ENCODE data around the gene CACNA1H. TPM values are rescaled to one million over a fixed set of nuclear protein-coding genes. Genes with fewer than 3 reads are reported as not detected.

Gene CACNA1H
- total and polyA plus RNA-seq, 2 experiments from 2014 or later = 0.11 TPM; not detected in 1

- H3K27ac ChIP-seq = no peak overlapping the region
- DNase-seq = no peak
- H3F3A ChIP-seq (ENCODE audit: insufficient read depth) = no peaks in the 10 kb centered on the region
- WGBS, 2 experiments (ENCODE audit: low coverage in 1 of 2, low lambda C conversion rate in 2 of 2, missing lambda C conversion rate in 2 of 2) = 58 to 74% methylated on average over 4 to 16 of the region's 19 CpGs
- H2AFZ ChIP-seq = no peak overlapping the region
- no peak overlapping the region for H3K4me2 ChIP-seq (ENCODE audit: unreplicated experiment)
- no peaks in the 10 kb centered on the region for H3K9me3 ChIP-seq (ENCODE audit: low read depth)
- no peaks in the 10 kb centered on the region for H3K4me1 ChIP-seq (ENCODE audit: insufficient read depth)
- H3K9me2 ChIP-seq (ENCODE audit: insufficient read depth) = no peaks in the 10 kb centered on the region
- H3K36me3 ChIP-seq (ENCODE audit: low read depth) = no peaks in the 10 kb centered on the region
- H4K20me1 ChIP-seq (ENCODE audit: insufficient read depth) = no peaks in the 10 kb centered on the region
- H3K9ac ChIP-seq = no peak overlapping the region
- no peaks in the 10 kb centered on the region for H3K27me3 ChIP-seq (replicated peaks; ENCODE audit: insufficient read depth)
- in situ Hi-C loops (cut with MboI) = no loop called here
- no peak overlapping the region for H3K4me3 ChIP-seq
- H3K79me2 ChIP-seq (ENCODE audit: insufficient read depth) = no peaks in the 10 kb centered on the region
- TF ChIP-seq EZH2phosphoT487 (IDR thresholded peaks at IDR 0.05; ENCODE audit: insufficient read depth, low read depth) (no peak), EZH2 (IDR thresholded peaks at IDR 0.05; ENCODE audit: insufficient read depth, poor library complexity, severe bottlenecking) (no peak)
Measured at GRCh38 chr16:1199347-1200013, 46.6 kb downstream of the CACNA1H start.

- Histone ChIP-seq H3K79me2 (ENCODE audit: insufficient read depth) (no peaks in the 10 kb centered on the region), H3K36me3 (ENCODE audit: low read depth) (no peaks in the 10 kb centered on the region), H3K4me3 (no peak overlapping the region), H3K9ac (no peak overlapping the region), H4K20me1 (ENCODE audit: insufficient read depth) (no peaks in the 10 kb centered on the region), H2AFZ (no peak overlapping the region), H3F3A (ENCODE audit: insufficient read depth) (no peaks in the 10 kb centered on the region), H3K4me2 (ENCODE audit: unreplicated experiment) (no peak overlapping the region), H3K27me3 (replicated peaks; ENCODE audit: insufficient read depth) (no peaks in the 10 kb centered on the region), H3K4me1 (ENCODE audit: insufficient read depth) (no peaks in the 10 kb centered on the region), H3K27ac (no peak overlapping the region), H3K9me2 (ENCODE audit: insufficient read depth) (no peaks in the 10 kb centered on the region), H3K9me3 (ENCODE audit: low read depth) (no peaks in the 10 kb centered on the region)
- TF ChIP-seq EZH2phosphoT487 (IDR thresholded peaks at IDR 0.05; ENCODE audit: insufficient read depth, low read depth) (no peak), EZH2 (IDR thresholded peaks at IDR 0.05; ENCODE audit: insufficient read depth, poor library complexity, severe bottlenecking) (no peak)
- no peak for DNase-seq
- 88 to 89% methylated on average over 38 of the region's 38 CpGs for WGBS, 2 experiments (ENCODE audit: low coverage in 1 of 2, low lambda C conversion rate in 2 of 2, missing lambda C conversion rate in 2 of 2)
- in situ Hi-C loops (cut with MboI) = no loop called here
Measured at GRCh38 chr16:1200014-1200627, 47.2 kb downstream of the CACNA1H start.

GRCh38 chr16:1201444-1201843 is 48.5 kb downstream of the CACNA1H start:
- H3K4me1 ChIP-seq (ENCODE audit: insufficient read depth) = no peaks in the 10 kb centered on the region
- no peaks in the 10 kb centered on the region for H4K20me1 ChIP-seq (ENCODE audit: insufficient read depth)
- H3F3A ChIP-seq (ENCODE audit: insufficient read depth) = no peaks in the 10 kb centered on the region
- H3K4me2 ChIP-seq (ENCODE audit: unreplicated experiment) = no peak overlapping the region
- in situ Hi-C loops (cut with MboI) = no loop called here
- H3K27me3 ChIP-seq (replicated peaks; ENCODE audit: insufficient read depth) = no peaks in the 10 kb centered on the region
- DNase-seq = no peak
- no peak overlapping the region for H3K9ac ChIP-seq
- no peak overlapping the region for H3K27ac ChIP-seq
- TF ChIP-seq EZH2 (IDR thresholded peaks at IDR 0.05; ENCODE audit: insufficient read depth, poor library complexity, severe bottlenecking) = no peak
- no peak for TF ChIP-seq EZH2phosphoT487 (IDR thresholded peaks at IDR 0.05; ENCODE audit: insufficient read depth, low read depth)
- no peaks in the 10 kb centered on the region for H3K36me3 ChIP-seq (ENCODE audit: low read depth)
- no peaks in the 10 kb centered on the region for H3K79me2 ChIP-seq (ENCODE audit: insufficient read depth)
- WGBS, 2 experiments (ENCODE audit: low coverage in 1 of 2, low lambda C conversion rate in 2 of 2, missing lambda C conversion rate in 2 of 2) = 87 to 91% methylated on average over 25 of the region's 25 CpGs
- H3K4me3 ChIP-seq = no peak overlapping the region
- H3K9me3 ChIP-seq (ENCODE audit: low read depth) = no peaks in the 10 kb centered on the region
- H2AFZ ChIP-seq = no peak overlapping the region
- H3K9me2 ChIP-seq (ENCODE audit: insufficient read depth) = no peaks in the 10 kb centered on the region

- Histone ChIP-seq H3K36me3 (ENCODE audit: low read depth) (no peaks in the 10 kb centered on the region), H3K27ac (no peak overlapping the region), H3K9me2 (ENCODE audit: insufficient read depth) (no peaks in the 10 kb centered on the region), H3K9ac (no peak overlapping the region), H3F3A (ENCODE audit: insufficient read depth) (no peaks in the 10 kb centered on the region), H2AFZ (no peak overlapping the region), H3K4me3 (no peak overlapping the region), H3K79me2 (ENCODE audit: insufficient read depth) (no peaks in the 10 kb centered on the region), H3K27me3 (replicated peaks; ENCODE audit: insufficient read depth) (no peaks in the 10 kb centered on the region), H3K4me1 (ENCODE audit: insufficient read depth) (no peaks in the 10 kb centered on the region), H4K20me1 (ENCODE audit: insufficient read depth) (no peaks in the 10 kb centered on the region), H3K4me2 (ENCODE audit: unreplicated experiment) (no peak overlapping the region), H3K9me3 (ENCODE audit: low read depth) (no peaks in the 10 kb centered on the region)
- WGBS, 2 experiments (ENCODE audit: low coverage in 1 of 2, low lambda C conversion rate in 2 of 2, missing lambda C conversion rate in 2 of 2) = 85 to 87% methylated on average over 14 to 18 of the region's 18 CpGs
- TF ChIP-seq EZH2 (IDR thresholded peaks at IDR 0.05; ENCODE audit: insufficient read depth, poor library complexity, severe bottlenecking) (no peak), EZH2phosphoT487 (IDR thresholded peaks at IDR 0.05; ENCODE audit: insufficient read depth, low read depth) (no peak)
- no peak for DNase-seq
- in situ Hi-C loops (cut with MboI) = no loop called here
Measured at GRCh38 chr16:1202274-1202673, 49.4 kb downstream of the CACNA1H start.

Data from GM23248 (cell line).